Keratinocyte (primary cell): ENCODE measurements around the gene PPP2R5C.

Source experiments
- EZH2 ChIP-seq: IDR thresholded peaks from one replicate; pipeline ENCODE4 v1.6.1; 2012; ENCODE audit warnings: inconsistent platforms, mild to moderate bottlenecking, low read length, moderate library complexity
- TF ChIP-seq, protein P1 (sequence below), 3 experiments: IDR thresholded peaks in 1 of 3; conservative IDR thresholded peaks in 1 of 3; optimal IDR thresholded peaks in 1 of 3; 2 replicates in 2 of 3; 3 replicates in 1 of 3; pipeline versions ENCODE3 to v1.5.1; 2011; ENCODE audit warnings: low read length in 3 of 3, mild to moderate bottlenecking in 3 of 3, moderate library complexity in 2 of 3, control low read depth in 1 of 3, inconsistent platforms in 1 of 3; ENCODE audit not compliant: insufficient read depth in 2 of 3; ENCODE audit errors: extremely low read depth in 1 of 3

DNA sequence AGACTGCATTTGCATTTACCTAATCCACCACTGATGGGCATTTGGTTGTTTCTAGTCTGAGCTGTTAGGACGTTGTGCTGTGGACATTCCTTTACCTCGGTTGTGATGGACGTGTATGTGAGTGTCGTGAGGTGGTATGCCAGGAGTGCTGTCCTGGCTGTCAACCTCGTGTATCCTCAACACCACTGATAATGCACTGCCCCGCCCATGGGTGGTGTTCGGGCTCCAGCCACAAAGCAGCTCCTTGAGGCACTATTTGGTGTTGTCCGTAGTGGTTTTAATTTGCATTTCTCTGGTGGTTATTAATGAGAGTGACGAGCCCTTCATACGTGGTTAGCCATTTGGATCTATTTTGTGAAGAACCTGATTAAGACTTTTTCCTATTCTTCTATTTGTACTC lies 87.6 kb downstream of the PPP2R5C start:
- TF ChIP-seq, protein P1, sequence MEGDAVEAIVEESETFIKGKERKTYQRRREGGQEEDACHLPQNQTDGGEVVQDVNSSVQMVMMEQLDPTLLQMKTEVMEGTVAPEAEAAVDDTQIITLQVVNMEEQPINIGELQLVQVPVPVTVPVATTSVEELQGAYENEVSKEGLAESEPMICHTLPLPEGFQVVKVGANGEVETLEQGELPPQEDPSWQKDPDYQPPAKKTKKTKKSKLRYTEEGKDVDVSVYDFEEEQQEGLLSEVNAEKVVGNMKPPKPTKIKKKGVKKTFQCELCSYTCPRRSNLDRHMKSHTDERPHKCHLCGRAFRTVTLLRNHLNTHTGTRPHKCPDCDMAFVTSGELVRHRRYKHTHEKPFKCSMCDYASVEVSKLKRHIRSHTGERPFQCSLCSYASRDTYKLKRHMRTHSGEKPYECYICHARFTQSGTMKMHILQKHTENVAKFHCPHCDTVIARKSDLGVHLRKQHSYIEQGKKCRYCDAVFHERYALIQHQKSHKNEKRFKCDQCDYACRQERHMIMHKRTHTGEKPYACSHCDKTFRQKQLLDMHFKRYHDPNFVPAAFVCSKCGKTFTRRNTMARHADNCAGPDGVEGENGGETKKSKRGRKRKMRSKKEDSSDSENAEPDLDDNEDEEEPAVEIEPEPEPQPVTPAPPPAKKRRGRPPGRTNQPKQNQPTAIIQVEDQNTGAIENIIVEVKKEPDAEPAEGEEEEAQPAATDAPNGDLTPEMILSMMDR (optimal IDR thresholded peaks at IDR 0.05 in 1 of 3, IDR thresholded peaks at IDR 0.05 in 1 of 3, conservative IDR thresholded peaks at IDR 0.05 in 1 of 3; ENCODE audit: extremely low read depth in 1 of 3, insufficient read depth in 2 of 3, low read length in 3 of 3) = no peak
- no peak for TF ChIP-seq EZH2
